SW 1271 (cell line): ENCODE results near the gene SLC25A13.
A peak's percentile ranks its signal among the peaks of the same experiment; 100 is the strongest.

Source experiments
- DNase-seq, 2 experiments: peaks; one replicate each; lab custom pipeline; 2025; lab: John Stamatoyannopoulos, UW

Gene SLC25A13

DNA sequence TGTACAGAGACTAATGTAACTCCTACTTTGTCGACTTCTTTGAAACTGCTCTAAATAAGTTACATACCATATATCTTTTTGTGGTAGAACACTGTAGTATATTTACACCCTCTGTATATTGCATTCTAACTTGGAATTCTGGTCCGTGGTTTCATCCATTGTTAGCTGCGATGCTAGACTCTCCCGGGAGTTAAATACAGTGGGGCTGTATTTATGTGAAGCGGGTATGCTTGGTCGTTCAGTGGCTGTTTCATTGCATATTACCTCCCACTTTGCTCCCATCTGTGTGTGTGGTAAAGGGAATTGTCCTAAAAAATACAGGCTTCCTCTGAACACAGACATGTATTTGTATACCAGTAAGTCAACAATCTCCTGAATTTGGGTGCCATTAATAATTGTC lies 231.1 kb downstream of the SLC25A13 start:
- no peak for DNase-seq

GRCh38 chr7:96089511-96089910 lies 232.4 kb downstream of the SLC25A13 start:
- DNase-seq = no peak

DNA sequence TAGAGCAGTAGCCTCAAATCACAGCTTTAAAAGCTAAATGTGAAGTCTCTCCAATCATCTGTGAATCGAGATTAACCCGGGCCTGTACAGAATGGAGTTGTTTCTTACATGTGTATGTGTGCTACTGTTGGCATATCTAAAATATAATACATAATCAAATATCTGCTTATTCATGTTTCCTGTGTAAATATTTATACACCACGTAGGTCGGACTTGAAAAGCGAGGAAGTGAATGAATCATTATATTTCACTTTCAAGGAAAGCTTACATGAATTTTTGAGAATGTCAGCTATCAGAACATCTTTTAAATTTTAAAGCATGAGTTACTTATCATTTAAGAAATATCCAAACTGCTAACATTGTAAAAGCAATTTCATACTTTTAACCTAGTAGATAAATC lies 233.3 kb downstream of the SLC25A13 start:
- no peak for DNase-seq

- no peak for DNase-seq
Observed at GRCh38 chr7:96085953-96086352, 235.9 kb downstream of the SLC25A13 start.

DNA sequence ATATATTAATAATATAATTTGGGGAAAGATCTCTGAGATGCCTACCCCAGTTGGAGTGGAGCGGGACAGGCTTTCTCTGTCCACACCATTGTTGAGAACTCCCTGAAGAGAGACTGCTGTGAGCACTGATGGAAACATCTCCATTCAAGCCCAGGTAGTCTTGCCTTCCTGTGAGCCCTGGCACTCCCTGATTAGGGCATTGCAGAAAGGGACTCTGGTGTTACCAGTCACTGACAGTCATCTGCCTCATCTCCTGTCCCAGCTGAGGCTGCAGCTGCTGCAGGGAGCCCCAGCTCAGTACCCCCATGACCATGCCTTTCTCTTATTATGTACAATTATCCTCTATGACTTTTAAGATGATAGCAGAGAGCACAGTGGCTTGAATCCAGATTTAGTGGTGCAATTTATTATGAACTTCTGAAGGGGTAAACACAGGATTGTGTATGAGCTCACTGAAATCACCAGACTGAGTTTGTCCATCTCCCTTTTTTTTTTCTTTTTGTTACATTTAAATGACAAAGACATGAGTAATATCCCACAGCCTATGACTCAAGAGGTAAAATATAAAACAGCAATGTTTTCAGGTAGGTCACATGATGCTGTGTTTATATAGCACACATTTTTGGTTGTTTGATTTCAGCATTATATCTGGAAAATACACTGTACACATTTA lies 236.9 kb downstream of the SLC25A13 start:
- peak in 1 of 2 experiments; percentile 47 for DNase-seq

- DNase-seq = no peak
Observed at GRCh38 chr7:96080027-96080426, 241.9 kb downstream of the SLC25A13 start.

DNA sequence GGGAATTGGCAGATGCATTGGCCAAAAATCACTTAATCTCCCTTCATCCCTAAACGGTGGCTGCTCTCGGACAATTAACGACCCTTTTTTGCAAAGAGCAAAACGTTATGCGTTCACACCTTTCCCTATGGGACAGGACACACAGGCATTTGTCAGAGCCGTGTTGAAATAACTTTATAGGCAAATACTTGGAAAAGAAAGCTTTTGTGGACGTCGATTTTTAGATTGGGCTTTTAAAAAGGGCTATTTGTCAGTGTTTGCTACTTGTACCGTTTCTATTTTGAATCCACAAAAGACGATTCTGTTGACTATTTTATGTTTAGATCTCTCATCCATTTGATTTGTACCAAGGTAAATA lies 245.6 kb downstream of the SLC25A13 start:
- no peak for DNase-seq

GRCh38 chr7:96075510-96076349 lies 246.2 kb downstream of the SLC25A13 start:
- DNase-seq = peak; percentile 13 to 48

- DNase-seq = no peak
Observed at GRCh38 chr7:96074871-96075270, 247.0 kb downstream of the SLC25A13 start.
